Heart left ventricle (tissue), 13 donors: Measurements from ENCODE around the gene SMARCC1.

Source experiments
- POLR2A ChIP-seq, 2 donors: fragments of 450-650 bp; IDR thresholded peaks; one replicate each; pipeline ENCODE4 v1.6.1; 2017; ENCODE audit warnings: antibody characterized with exemption in 2 of 2, mild to moderate bottlenecking in 2 of 2, moderate library complexity in 2 of 2
- TF ChIP-seq, protein P1 (sequence below), 12 donors: fragments of 200-600 bp; sonication (generic) in 4 of 12; IDR thresholded peaks; one replicate each; pipeline versions ENCODE4 v1.5.0 to v1.8.0; 2018 to 2022; ENCODE audit warnings: antibody characterized with exemption in 12 of 12, mild to moderate bottlenecking in 5 of 12
- donor health status: ischemic (EF 13 %, LVEDD 7.1; RV severe dilation, severe dysfunction).
- donor health status: DM: no; HTN: yes; CAD: no.
- donor health status: DM: no; HTN: no; CAD: no.
- donor health status: ischemic (EF 25% LVEDD 6.9; RV normal size, moderate dysfunction).
- donor health status: ischemic (EF 25% LVEDD 5.7; RV mildly dilated, moderate dysfunction).
- donor health status: ischemic (EF 35%, LVEDD 5.7; RV mildly dilated, moderate dysfunction).
- donor health status: nonischemic (EF 11% LVEDD 7.7; RV severe dilation, severe dysfunction).
- donor health status: DM: yes; HTN: yes; CAD: no.
- donor health status: PGD.
- donor health status: ischemic (EF 29% LVEDD 5.4; RV normal size, mild dysfunction).
- donor health status: nonischemic (EF 23%, LVEDD 6.1; RV moderate dilation, normal function).

DNA sequence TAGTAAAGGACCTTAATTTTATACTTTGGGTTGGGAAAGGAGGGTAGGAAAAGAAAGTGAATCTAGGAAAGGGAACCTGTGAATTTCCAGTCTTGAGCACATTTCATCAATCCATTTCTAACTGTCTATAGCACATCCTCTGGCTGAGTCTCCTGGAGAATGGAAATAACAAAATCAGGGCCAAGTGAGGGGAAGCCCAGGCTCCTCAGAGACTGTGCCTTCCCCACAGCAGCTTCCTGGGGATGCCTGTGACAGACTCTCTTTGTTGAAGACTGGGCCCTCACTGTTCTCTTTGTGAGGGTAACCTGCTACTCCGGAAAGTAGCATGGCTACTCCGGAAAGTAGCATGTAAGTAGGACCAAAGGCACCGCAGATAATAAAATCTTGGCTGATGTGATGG is 180.4 kb downstream of the SMARCC1 start:
- TF ChIP-seq POLR2A (IDR thresholded peaks at IDR 0.05) = no peak
- TF ChIP-seq, protein P1, sequence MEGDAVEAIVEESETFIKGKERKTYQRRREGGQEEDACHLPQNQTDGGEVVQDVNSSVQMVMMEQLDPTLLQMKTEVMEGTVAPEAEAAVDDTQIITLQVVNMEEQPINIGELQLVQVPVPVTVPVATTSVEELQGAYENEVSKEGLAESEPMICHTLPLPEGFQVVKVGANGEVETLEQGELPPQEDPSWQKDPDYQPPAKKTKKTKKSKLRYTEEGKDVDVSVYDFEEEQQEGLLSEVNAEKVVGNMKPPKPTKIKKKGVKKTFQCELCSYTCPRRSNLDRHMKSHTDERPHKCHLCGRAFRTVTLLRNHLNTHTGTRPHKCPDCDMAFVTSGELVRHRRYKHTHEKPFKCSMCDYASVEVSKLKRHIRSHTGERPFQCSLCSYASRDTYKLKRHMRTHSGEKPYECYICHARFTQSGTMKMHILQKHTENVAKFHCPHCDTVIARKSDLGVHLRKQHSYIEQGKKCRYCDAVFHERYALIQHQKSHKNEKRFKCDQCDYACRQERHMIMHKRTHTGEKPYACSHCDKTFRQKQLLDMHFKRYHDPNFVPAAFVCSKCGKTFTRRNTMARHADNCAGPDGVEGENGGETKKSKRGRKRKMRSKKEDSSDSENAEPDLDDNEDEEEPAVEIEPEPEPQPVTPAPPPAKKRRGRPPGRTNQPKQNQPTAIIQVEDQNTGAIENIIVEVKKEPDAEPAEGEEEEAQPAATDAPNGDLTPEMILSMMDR (IDR thresholded peaks at IDR 0.05) = no peak
